Adrenal gland (tissue), 12 donors: ENCODE data around the gene STAT1. TPM values are rescaled to one million over a fixed set of nuclear protein-coding genes. Genes with fewer than 3 reads are reported as not detected.

Source experiments
- DNase-seq, 7 donors: peaks; one replicate each; pipeline ENCODE4 v3.0.0-alpha.2; 2019 to 2020
- H3K27ac ChIP-seq, 5 donors: fragments of 200-600 bp; sonication (generic) in 4 of 5; 1 replicate in 3 of 5; 2 replicates in 2 of 5; pipeline versions ENCODE4 v1.5.1 to v1.8.0; 2016 to 2020; ENCODE audit warnings: mild to moderate bottlenecking in 1 of 5
- H3K27me3 ChIP-seq: fragments of 200-600 bp; 2 replicates; pipeline ENCODE4 v1.8.0; 2021
- H3K36me3 ChIP-seq, 2 donors: fragments of 200-600 bp; replicated peaks in 1 of 2; 1 replicate in 1 of 2; 2 replicates in 1 of 2; pipeline versions ENCODE4 v1.5.1 to v1.8.0; 2018 to 2022
- H3K4me1 ChIP-seq, 2 donors: fragments of 200-600 bp; replicated peaks in 1 of 2; 1 replicate in 1 of 2; 2 replicates in 1 of 2; pipeline versions ENCODE4 v1.5.1 to v1.8.0; 2018 to 2021
- H3K4me3 ChIP-seq, 4 donors: fragments of 200-600 bp; sonication (generic) in 3 of 4; one replicate each; pipeline ENCODE4 v1.5.1; 2016 to 2018
- H3K9me3 ChIP-seq, 3 donors: fragments of 200-600 bp; sonication (generic) in 1 of 3; replicated peaks in 1 of 3; 1 replicate in 2 of 3; 2 replicates in 1 of 3; pipeline versions ENCODE4 v1.5.1 to v1.8.0; 2016 to 2021
- CTCF ChIP-seq, 6 experiments: fragments of 450-650 bp in 4 of 6; fragments of 200-600 bp in 2 of 6; sonication (generic) in 1 of 6; IDR thresholded peaks; 1 replicate in 5 of 6; 2 replicates in 1 of 6; pipeline versions ENCODE4 v1.5.1 to v1.8.0; 2016 to 2021; ENCODE audit warnings: antibody characterized with exemption in 6 of 6, mild to moderate bottlenecking in 2 of 6, moderate library complexity in 1 of 6
- POLR2A ChIP-seq, 2 donors: fragments of 450-650 bp; IDR thresholded peaks; one replicate each; pipeline ENCODE4 v1.6.1; 2017; ENCODE audit warnings: antibody characterized with exemption in 2 of 2, mild to moderate bottlenecking in 2 of 2, moderate library complexity in 1 of 2
- WGBS, 4 donors: extraction: QIAGEN DNeasy Blood & Tissue Kit in 2 of 4; methylation state at CpG; one replicate each; pipeline versions ENCODE4 v1.1.5 to v1.1.7; 2013 to 2017; 5-methylcytosine and 5-hydroxymethylcytosine counted together
- intact Hi-C, 2 donors: fragments of 100-400 bp; cut with DNase I; formaldehyde crosslinking; loops; one replicate each; pipeline versions ENCODE4 v1.14.1 to v1.15.0; 2022 to 2023
- polyA plus RNA-seq, 3 donors: library from polyadenylated mRNA; stranded (reverse); fragments of 200-250 nt in 2 of 3; fragments of 350-450 nt in 1 of 3; fragmentation: Illumina TruSeq in 1 of 3; extraction: RNeasy Lipid Tissue Mini Kit (QIAGEN cat#74804) in 1 of 3; gene quantifications; one replicate each; pipeline ENCODE4 v1.2.3, GENCODE V29; 2013 to 2014
- total RNA-seq, 9 donors: library from RNA; depleted of rRNA in 4 of 9; stranded (reverse); fragments of >200 nt in 4 of 9; fragments of 120-200 nt in 1 of 9; fragmentation: NEBNext Ultra II Directional in 1 of 9; extraction: Animal tissue kit (Norgen Biotek cat#: 25700) in 1 of 9; gene quantifications; one replicate each; pipeline versions ENCODE4 v1.1.0 to v1.2.4, GENCODE V29; 2013 to 2023
- donor health status: healthy with polysubstance abuse.
- donor health status: Bipolar disorder and iron deficiency.
- donor health status: DM: yes; HTN: yes; CAD: no.
- donor health status: DM: no; HTN: no; CAD: no.
- donor health status: DM: no; HTN: no; CAD: no.
- donor health status: DM: yes; HTN: yes; CAD: no.

STAT1 gene
- total and polyA plus RNA-seq, 12 donors = 11.9 to 165 (median 75.6) TPM

DNA sequence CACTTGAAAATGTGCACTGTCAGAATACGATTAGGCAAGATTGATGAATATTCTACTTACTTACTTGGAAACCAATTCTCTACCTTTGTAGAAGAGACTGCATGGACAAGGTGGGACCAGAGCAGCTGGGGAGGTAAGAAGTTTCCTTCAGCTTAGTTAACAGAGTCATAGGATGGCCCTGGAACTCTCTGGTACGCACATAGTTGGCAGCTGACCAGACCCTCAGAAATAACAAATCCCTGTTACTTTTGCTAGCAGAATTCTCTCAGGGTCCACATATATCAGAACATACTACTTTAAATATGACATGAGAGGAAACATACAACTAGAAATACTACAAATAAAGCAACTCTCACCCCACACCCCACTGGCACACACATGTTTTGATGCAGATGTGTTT lies 24.8 kb upstream of the STAT1 start:
- Histone ChIP-seq H3K4me3 (no peak overlapping the region), H3K9me3 (no peaks in the 10 kb centered on the region), H3K27me3 (no peaks in the 10 kb centered on the region), H3K4me1 (peaks cover 0 to 7% of the 10 kb centered on the region in 2 donors), H3K36me3 (no peaks in the 10 kb centered on the region), H3K27ac (no peak overlapping the region)
- no peak for DNase-seq
- WGBS, 4 donors = 83 to 94% (median 85%) methylated on average over 2 of the region's 2 CpGs
- intact Hi-C loops = loop anchor here in 1 of 2 donors (10.0 kb wide), 1 partner anchor 254 kb away; no protein-coding TSS in a partner anchor
- TF ChIP-seq POLR2A (IDR thresholded peaks at IDR 0.05) (no peak), CTCF (IDR thresholded peaks at IDR 0.05) (no peak)

GRCh38 chr2:191038241-191038725 lies 24.3 kb upstream of the STAT1 start:
- intact Hi-C loops = loop anchor here in 1 of 2 donors (10.0 kb wide), 1 partner anchor 253 kb away; no protein-coding TSS in a partner anchor
- Histone ChIP-seq H3K36me3 (no peaks in the 10 kb centered on the region), H3K9me3 (no peaks in the 10 kb centered on the region), H3K27ac (no peak overlapping the region), H3K4me3 (no peak overlapping the region), H3K4me1 (peaks cover 0 to 7% of the 10 kb centered on the region in 2 donors), H3K27me3 (no peaks in the 10 kb centered on the region)
- no peak for DNase-seq
- TF ChIP-seq CTCF (IDR thresholded peaks at IDR 0.05) (no peak), POLR2A (IDR thresholded peaks at IDR 0.05) (no peak)
- WGBS, 4 donors = 45 to 68% (median 51%) methylated on average over 2 of the region's 2 CpGs

GRCh38 chr2:191037351-191037750 lies 23.4 kb upstream of the STAT1 start:
- H3K36me3 ChIP-seq = no peaks in the 10 kb centered on the region
- peaks cover 0 to 7% of the 10 kb centered on the region in 2 donors for H3K4me1 ChIP-seq
- 88 to 94% (median 91%) methylated on average over 4 of the region's 4 CpGs for WGBS, 4 donors
- no peaks in the 10 kb centered on the region for H3K27me3 ChIP-seq
- TF ChIP-seq POLR2A (IDR thresholded peaks at IDR 0.05) (no peak), CTCF (IDR thresholded peaks at IDR 0.05) (no peak)
- no peak for DNase-seq
- H3K27ac ChIP-seq = no peak overlapping the region
- H3K4me3 ChIP-seq = no peak overlapping the region
- intact Hi-C loops = loop anchor here in 1 of 2 donors (10.0 kb wide), 1 partner anchor 253 kb away; no protein-coding TSS in a partner anchor
- H3K9me3 ChIP-seq = no peaks in the 10 kb centered on the region

DNA sequence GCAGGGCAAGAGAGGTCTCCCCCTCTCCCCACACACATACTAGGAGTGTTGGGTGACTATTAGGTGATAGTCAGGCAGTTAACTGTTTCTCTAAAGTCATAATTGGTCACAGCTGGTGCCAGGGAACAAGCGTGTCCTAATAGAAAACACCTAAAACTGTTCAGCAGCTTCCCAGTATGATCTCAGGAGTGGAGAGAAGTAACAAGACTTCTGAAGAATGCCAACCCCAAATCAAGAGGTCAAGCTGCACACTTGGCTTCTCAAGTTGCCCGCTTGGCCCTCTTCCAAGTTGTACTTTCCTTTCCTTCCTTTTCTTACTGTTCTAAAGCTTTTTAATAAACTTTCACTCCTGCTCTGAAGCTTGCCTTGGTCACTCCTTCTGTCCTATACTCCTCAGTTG lies 22.4 kb upstream of the STAT1 start:
- DNase-seq = no peak
- 78 to 85% (median 82%) methylated on average over 2 of the region's 2 CpGs for WGBS, 4 donors
- no peak overlapping the region for H3K27ac ChIP-seq
- no peaks in the 10 kb centered on the region for H3K36me3 ChIP-seq
- peaks cover 0 to 4% of the 10 kb centered on the region in 2 donors for H3K4me1 ChIP-seq
- intact Hi-C loops = loop anchor here in 1 of 2 donors (10.0 kb wide), 1 partner anchor 252 kb away; no protein-coding TSS in a partner anchor
- no peak for TF ChIP-seq POLR2A (IDR thresholded peaks at IDR 0.05)
- no peak for TF ChIP-seq CTCF (IDR thresholded peaks at IDR 0.05)
- H3K27me3 ChIP-seq = no peaks in the 10 kb centered on the region
- no peak overlapping the region for H3K4me3 ChIP-seq
- H3K9me3 ChIP-seq = no peaks in the 10 kb centered on the region
